ENCODE results near the gene RNF38.
"Not testable (repeated sequence)": the region's sequence is repeated elsewhere in the genome, so short reads cannot be mapped to it uniquely, and the experiment has no call there.

Gene RNF38

GRCh38 chr9:36407122-36407723, 7.2 kb upstream of the RNF38 start:
- DNase-seq (ENCODE audit: low read depth in 1 of 2, low spot score in 1 of 2) = peak; percentile 16 to 59

DNA sequence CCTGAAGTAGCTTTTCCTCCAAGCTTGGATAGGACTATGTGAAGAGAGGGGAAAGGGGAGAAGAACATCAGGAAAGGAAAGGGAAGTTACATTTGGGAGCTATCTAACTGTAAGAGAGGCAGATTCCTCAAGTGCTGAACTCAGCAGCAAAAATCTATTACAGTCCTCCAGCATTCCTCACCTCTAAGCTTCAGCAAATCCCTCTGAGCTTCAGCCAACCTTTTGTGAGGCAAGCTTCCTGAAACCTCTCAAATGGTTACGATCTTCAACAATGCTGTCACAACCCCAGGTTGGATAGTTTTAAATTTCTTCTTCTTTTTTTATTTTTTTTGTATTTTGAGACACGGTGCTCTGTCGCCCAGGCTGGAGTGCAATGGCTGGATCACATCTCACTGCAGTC, 2.5 kb upstream of the RNF38 start:
- DNase-seq (ENCODE audit: low read depth in 1 of 2, low spot score in 1 of 2) = no peak

GRCh38 chr9:36401897-36402480, 1.9 kb upstream of the RNF38 start:
- DNase-seq (ENCODE audit: low read depth in 1 of 2, low spot score in 1 of 2) = no peak

GRCh38 chr9:36401164-36401740, 1.2 kb upstream of the RNF38 start:
- peak in 1 of 2 donors; percentile 56 for DNase-seq (ENCODE audit: low read depth in 1 of 2, low spot score in 1 of 2)

DNA sequence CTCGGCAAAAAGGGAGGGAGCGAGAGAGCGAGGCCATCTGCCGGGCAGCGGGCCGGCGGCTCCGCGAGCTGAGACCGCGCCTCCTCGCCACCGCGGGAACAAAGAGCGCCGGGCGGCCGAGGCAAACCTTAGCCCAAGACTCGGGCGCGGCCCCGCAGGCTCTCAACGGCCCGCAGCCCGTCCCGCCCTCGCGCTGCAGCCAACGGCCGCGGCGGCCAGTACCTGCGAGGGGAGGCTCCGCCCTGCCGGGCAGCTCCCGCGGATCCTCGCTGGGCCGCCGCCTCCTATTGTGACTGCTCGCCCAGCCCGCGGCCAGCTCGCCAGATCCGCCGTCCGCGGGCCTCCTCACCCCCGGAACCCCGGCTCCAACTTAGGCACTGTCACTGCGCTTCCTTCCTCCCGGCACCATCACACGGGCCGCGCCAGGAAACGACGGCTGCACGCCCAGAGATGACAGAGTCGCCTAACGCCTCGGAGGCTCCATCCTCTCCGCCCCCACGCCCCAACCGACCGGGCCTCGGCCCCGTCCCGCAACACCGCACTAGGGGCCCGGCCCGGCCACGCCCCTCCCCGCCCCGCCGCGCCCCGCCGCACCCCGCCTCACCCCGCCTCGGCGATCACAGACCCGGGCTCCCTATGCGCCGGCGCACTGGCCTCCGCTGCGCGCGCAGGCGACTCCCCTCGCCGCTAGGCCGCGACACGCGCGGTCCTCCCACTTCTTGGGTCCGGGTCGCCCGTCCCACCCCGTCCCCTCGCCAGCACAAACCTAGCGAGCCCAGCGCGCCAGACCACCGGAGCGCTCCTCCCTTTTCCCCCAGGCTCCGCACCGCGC, 479 bp upstream of the RNF38 start:
- peak; percentile 81 to 87 for DNase-seq (ENCODE audit: low read depth in 1 of 2, low spot score in 1 of 2)

- no peak for DNase-seq (ENCODE audit: low read depth in 1 of 2, low spot score in 1 of 2)
Observed at GRCh38 chr9:36398745-36399144, 1.3 kb downstream of the RNF38 start.

- DNase-seq (ENCODE audit: low read depth in 1 of 2, low spot score in 1 of 2) = no peak
Observed at GRCh38 chr9:36396985-36397384, 3.1 kb downstream of the RNF38 start.

- DNase-seq (ENCODE audit: low read depth in 1 of 2, low spot score in 1 of 2) = no peak
Observed at GRCh38 chr9:36392489-36392888, 7.6 kb downstream of the RNF38 start.

GRCh38 chr9:36389590-36389989, 10.5 kb downstream of the RNF38 start:
- DNase-seq (ENCODE audit: low read depth in 1 of 2, low spot score in 1 of 2) = no peak

GRCh38 chr9:36386396-36386965, 13.6 kb downstream of the RNF38 start:
- DNase-seq (ENCODE audit: low read depth in 1 of 2, low spot score in 1 of 2) = not testable (repeated sequence)

DNA sequence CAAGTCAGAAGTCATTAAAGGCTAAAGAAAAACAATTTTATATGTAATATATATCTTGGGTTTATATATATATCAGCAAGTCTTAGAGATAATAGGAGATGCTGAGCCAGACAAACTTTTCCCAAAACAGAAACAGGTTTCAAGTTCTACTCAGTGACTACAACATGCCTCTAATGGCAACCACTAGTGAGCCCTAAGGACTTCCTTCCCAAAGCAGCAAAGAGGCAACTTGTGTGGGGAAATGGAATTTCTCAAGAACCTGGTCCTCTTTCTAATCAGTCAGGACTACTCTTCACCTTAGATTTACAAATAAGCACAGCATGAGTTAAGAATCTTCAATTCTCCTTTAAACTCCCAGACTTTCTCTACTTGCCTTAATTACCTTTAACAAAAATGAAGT, 17.6 kb downstream of the RNF38 start:
- no peak for DNase-seq (ENCODE audit: low read depth in 1 of 2, low spot score in 1 of 2)

DNA sequence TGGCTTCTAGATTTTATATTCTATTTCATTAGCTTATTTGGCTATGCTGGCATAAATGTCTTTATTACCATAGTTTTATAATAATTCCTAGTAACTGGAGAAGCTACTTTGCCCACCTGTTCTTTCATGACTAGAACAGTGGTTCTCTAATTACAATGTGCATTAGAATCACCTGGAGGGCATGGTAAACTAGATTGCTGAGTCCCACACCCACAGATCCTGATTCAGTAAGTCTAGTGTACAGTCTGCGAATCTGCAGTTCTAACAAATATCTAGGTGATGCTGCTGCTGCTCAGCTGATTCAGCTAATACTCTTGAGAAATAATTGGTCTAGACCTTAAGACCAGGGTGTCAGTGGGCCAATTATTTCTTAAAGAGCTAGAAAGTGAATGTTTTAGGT, 35.5 kb downstream of the RNF38 start:
- DNase-seq (ENCODE audit: low read depth in 1 of 2, low spot score in 1 of 2) = no peak

GRCh38 chr9:36363448-36363847, 36.6 kb downstream of the RNF38 start:
- DNase-seq (ENCODE audit: low read depth in 1 of 2, low spot score in 1 of 2) = no peak

- DNase-seq (ENCODE audit: low read depth in 1 of 2, low spot score in 1 of 2) = no peak
Observed at GRCh38 chr9:36358486-36358885, 41.6 kb downstream of the RNF38 start.

GRCh38 chr9:36357639-36358038, 42.4 kb downstream of the RNF38 start:
- no peak for DNase-seq (ENCODE audit: low read depth in 1 of 2, low spot score in 1 of 2)

DNA sequence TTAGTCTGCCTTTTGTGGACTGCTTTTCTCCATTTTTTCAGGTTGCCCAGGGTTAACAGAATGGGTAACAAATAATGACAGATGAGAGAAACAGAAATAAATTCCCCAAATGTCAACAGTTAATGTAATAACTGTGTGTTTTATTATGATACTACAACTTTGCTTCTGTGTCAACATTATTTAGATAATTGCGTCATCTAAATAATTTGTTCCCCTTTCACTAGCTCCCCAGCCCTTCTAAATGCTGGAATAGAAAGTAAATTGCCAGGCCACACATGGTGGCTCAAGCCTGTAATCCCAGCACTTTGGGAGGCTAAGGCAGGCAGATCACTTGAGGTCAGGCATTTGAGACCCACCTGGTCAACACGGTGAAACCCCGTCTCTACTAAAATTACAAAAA, 53.5 kb downstream of the RNF38 start:
- DNase-seq (ENCODE audit: low read depth in 1 of 2, low spot score in 1 of 2) = no peak

- no peak for DNase-seq (ENCODE audit: low read depth in 1 of 2, low spot score in 1 of 2)
Observed at GRCh38 chr9:36345103-36345846, 54.8 kb downstream of the RNF38 start.

DNA sequence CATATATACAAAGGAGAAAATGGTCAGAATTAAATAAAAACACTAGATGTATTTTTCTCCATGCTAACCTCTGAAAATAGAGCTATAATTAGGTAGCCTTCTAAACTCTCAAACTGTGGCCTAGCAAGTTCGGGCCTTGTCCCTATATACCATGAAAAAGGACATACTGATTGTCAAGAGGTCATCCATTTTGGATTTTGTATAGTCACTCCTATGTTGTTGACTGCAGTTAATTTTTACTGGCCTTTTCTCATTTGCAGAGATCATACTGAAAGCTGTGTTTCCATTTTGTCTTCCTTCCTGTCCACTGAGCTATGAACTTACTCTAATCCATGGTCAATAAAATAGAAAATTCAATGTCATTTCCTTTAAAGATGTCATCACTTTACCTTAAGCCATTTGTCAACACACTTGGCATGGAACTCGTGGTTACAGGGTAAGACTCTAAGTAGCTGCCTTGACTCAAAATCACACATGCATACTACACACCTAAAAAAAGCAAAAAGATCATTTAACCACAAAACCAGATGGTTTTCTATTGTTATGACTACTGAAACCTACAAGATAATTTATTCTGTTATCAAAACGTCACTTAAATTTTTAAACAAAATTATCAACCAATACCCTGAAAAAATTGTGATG, 58.0 kb downstream of the RNF38 start:
- no peak for DNase-seq (ENCODE audit: low read depth in 1 of 2, low spot score in 1 of 2)

GRCh38 chr9:36337865-36338264, 62.2 kb downstream of the RNF38 start:
- DNase-seq (ENCODE audit: low read depth in 1 of 2, low spot score in 1 of 2) = no peak

- no peak for DNase-seq (ENCODE audit: low read depth in 1 of 2, low spot score in 1 of 2)
Observed at GRCh38 chr9:36337002-36337401, 63.1 kb downstream of the RNF38 start.
